GM12865 (cell line): ENCODE data around the gene CDH4.

Experiments
- DNase-seq: peaks from one replicate; pipeline ENCODE4 v3.0.0; 2010; ENCODE audit warnings: low read depth
- H3K4me3 ChIP-seq: 2 replicates; pipeline ENCODE4 v1.5.1; 2011; ENCODE audit warnings: mild to moderate bottlenecking, low read depth, low read length, control low read depth
- TF ChIP-seq, protein P1 (sequence below): IDR thresholded peaks from 2 replicates; pipeline ENCODE4 v1.5.1; 2011; ENCODE audit warnings: low read length, control low read depth, low read depth, inconsistent platforms; ENCODE audit not compliant: insufficient read depth; ENCODE audit errors: missing control alignments

The CDH4 gene

GRCh38 chr20:61841966-61842365 is 589.9 kb downstream of the CDH4 start:
- no peak for DNase-seq
- TF ChIP-seq, protein P1, sequence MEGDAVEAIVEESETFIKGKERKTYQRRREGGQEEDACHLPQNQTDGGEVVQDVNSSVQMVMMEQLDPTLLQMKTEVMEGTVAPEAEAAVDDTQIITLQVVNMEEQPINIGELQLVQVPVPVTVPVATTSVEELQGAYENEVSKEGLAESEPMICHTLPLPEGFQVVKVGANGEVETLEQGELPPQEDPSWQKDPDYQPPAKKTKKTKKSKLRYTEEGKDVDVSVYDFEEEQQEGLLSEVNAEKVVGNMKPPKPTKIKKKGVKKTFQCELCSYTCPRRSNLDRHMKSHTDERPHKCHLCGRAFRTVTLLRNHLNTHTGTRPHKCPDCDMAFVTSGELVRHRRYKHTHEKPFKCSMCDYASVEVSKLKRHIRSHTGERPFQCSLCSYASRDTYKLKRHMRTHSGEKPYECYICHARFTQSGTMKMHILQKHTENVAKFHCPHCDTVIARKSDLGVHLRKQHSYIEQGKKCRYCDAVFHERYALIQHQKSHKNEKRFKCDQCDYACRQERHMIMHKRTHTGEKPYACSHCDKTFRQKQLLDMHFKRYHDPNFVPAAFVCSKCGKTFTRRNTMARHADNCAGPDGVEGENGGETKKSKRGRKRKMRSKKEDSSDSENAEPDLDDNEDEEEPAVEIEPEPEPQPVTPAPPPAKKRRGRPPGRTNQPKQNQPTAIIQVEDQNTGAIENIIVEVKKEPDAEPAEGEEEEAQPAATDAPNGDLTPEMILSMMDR: no peak
- H3K4me3 ChIP-seq: no peak overlapping the region

DNA sequence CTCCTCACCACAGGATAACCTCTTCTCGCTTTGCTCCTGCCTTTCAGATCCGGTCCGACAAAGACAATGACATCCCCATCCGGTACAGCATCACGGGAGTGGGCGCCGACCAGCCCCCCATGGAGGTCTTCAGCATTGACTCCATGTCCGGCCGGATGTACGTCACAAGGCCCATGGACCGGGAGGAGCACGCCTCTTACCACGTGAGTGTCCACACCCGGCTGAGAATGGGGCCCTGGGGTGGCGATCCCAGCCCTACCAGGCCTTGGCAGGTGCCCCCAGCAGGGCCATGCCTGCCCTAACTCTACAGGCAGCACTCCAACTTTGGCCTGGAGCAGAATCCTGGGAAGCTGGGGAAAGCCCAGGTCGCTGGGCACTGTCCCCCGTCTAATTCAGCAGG is 592.6 kb downstream of the CDH4 start:
- no peak for DNase-seq
- H3K4me3 ChIP-seq: no peak overlapping the region
- TF ChIP-seq, protein P1: no peak

- no peak overlapping the region for H3K4me3 ChIP-seq
- TF ChIP-seq, protein P1: no peak
- no peak for DNase-seq
Observed at GRCh38 chr20:61845233-61845671, 593.2 kb downstream of the CDH4 start.

DNA sequence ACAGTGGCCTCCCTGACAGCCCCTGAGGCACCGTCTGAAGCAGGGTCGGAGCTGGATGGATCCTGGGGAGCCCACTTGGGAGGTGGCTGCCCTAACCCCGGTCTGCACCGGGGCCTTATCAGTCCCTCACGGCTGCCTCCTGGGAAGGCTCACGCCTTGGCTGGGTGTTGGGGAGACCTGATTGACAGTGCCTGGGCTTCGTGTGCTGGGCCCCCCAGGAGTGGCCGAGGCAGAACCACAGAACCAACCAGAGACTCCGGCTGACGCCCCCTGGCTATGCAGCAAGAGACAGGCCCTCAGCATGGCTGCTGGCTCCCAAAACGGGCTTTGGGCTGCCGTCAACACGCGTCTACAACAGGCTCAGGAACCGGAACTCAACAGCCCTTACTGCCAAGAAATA is 594.0 kb downstream of the CDH4 start:
- no peak for DNase-seq
- TF ChIP-seq, protein P1: no peak
- no peak overlapping the region for H3K4me3 ChIP-seq

- no peak overlapping the region for H3K4me3 ChIP-seq
- TF ChIP-seq, protein P1: no peak
- DNase-seq: no peak
Observed at GRCh38 chr20:61846741-61847419, 594.8 kb downstream of the CDH4 start.

DNA sequence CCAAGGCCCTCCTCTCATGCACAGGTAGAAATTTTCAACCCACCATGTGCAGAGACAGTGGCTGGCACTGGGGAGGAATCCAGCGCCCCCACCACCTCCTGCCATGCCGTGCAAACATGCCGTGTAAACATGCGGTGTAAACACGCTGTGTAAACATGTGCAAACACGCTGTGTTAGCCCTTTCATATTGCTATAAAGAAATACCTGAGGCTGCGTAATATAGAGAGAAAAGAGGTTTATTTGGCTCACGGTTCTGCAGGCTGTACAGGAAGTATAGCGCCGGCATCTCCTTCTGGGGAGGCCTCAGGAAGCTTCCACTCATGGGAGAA is 595.3 kb downstream of the CDH4 start:
- no peak for DNase-seq
- H3K4me3 ChIP-seq: no peak overlapping the region
- TF ChIP-seq, protein P1: no peak

DNA sequence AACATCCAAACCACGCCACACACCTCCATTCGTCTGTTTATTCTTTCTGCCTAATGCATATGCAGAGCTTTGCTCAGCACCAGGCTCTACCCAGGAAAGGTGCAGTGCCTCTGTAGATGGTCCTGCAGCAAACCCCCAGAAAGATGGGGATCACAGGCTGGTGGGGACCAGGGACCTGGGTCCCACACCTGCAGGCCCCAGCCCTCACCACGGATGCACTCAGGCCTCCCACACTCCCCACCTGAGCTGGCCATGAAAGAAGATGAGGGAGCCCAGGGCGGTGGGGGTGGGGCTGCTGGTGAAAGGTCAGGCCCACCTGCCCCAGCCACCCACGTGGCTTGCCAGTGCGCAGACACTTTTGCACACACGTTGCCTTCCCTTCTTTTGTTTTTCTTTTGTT is 595.9 kb downstream of the CDH4 start:
- H3K4me3 ChIP-seq: no peak overlapping the region
- DNase-seq: no peak
- TF ChIP-seq, protein P1: no peak
